Large intestine (tissue), 3 donors: ENCODE measurements around the gene HHIPL2. TPM values are rescaled to one million over a fixed set of nuclear protein-coding genes. Genes with fewer than 3 reads are reported as not detected.

ENCODE experiments used
- DNase-seq, 2 donors: peaks; one replicate each; pipeline versions ENCODE4 v3.0.0 to v3.0.0-alpha.2; 2013
- H3K27ac ChIP-seq: one replicate; pipeline ENCODE4 v1.5.1; 2013; ENCODE audit warnings: low read length
- H3K27me3 ChIP-seq: 2 replicates; pipeline ENCODE4 v1.6.1; 2013; ENCODE audit warnings: low read length; ENCODE audit not compliant: control insufficient read depth, insufficient read depth
- H3K36me3 ChIP-seq: 2 replicates; pipeline ENCODE4 v1.6.1; 2013; ENCODE audit warnings: low read length; ENCODE audit not compliant: control insufficient read depth, insufficient read depth
- H3K4me1 ChIP-seq: one replicate; pipeline ENCODE4 v1.6.1; 2013; ENCODE audit warnings: low read length; ENCODE audit not compliant: control insufficient read depth, insufficient read depth
- H3K4me3 ChIP-seq: one replicate; pipeline ENCODE4 v1.5.1; 2013; ENCODE audit warnings: low read length
- H3K9me3 ChIP-seq: one replicate; pipeline ENCODE4 v1.6.1; 2013; ENCODE audit warnings: mild to moderate bottlenecking, low read depth, low read length, moderate library complexity; ENCODE audit not compliant: control insufficient read depth
- WGBS: methylation state at CpG from one replicate; pipeline ENCODE4 v1.1.5; 2013; ENCODE audit warnings: low lambda C conversion rate; ENCODE audit not compliant: insufficient coverage; 5-methylcytosine and 5-hydroxymethylcytosine counted together
- polyA plus RNA-seq: library from polyadenylated mRNA; unstranded; fragments of 120-200 nt; gene quantifications from one replicate; pipeline ENCODE4 v1.2.1, GENCODE V29; 2013

HHIPL2 gene
- polyA plus RNA-seq, 1 donor = 0.79 TPM

DNA sequence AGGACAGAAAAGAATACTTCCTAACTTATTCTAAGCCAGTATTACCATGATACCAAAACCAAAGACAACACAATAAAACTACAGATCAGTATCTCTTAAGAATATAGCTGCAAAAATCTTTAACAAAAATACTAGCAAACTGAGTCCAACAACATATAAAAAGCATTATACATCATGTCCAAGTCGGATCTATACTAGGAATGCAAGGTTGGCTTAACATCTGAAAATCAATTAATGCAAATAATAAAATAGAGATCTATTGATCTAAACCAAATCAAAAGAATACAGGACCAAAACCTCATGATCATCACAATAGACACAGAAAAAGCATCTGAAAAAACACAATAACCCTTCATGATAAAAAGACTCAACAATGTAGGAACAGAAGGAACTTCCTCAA, 22.9 kb upstream of the HHIPL2 start:
- no peak for DNase-seq
- no peaks in the 10 kb centered on the region for H3K9me3 ChIP-seq
- no peaks in the 10 kb centered on the region for H3K27me3 ChIP-seq
- no peaks in the 10 kb centered on the region for H3K4me1 ChIP-seq
- H3K27ac ChIP-seq = no peak overlapping the region
- WGBS = 100% methylated on average over 1 of the region's 1 CpG
- H3K36me3 ChIP-seq = peaks cover 29% of the 10 kb centered on the region
- no peak overlapping the region for H3K4me3 ChIP-seq

DNA sequence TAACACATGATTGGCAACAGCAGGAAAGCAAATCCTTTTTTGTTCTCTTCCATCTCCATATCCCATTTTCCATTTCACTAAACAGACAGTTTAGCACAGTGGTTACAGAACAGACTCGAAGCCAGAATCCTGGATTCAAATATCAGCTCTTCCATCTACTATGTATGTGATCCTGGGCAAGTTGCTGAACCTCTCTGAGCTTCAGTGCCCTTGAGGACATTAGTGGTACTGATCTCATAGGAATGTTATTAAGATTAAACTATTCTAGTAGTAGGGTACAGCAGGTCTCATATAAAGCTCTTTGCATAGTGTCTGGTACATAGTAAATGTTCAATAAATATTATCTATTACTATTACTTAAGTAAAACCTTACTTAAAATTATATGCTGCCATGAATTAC, 13.8 kb upstream of the HHIPL2 start:
- Histone ChIP-seq H3K27ac (no peak overlapping the region), H3K4me3 (no peak overlapping the region), H3K4me1 (no peaks in the 10 kb centered on the region), H3K27me3 (no peaks in the 10 kb centered on the region), H3K36me3 (peaks cover 35% of the 10 kb centered on the region), H3K9me3 (no peaks in the 10 kb centered on the region)
- no peak for DNase-seq
- WGBS = no CpG with 5 or more reads among the region's 1 CpG

GRCh38 chr1:222557574-222557973, 9.7 kb upstream of the HHIPL2 start:
- WGBS = no CpG with 5 or more reads among the region's 7 CpGs
- Histone ChIP-seq H3K4me1 (no peaks in the 10 kb centered on the region), H3K27me3 (no peaks in the 10 kb centered on the region), H3K27ac (no peak overlapping the region), H3K4me3 (no peak overlapping the region), H3K36me3 (peaks cover 31% of the 10 kb centered on the region), H3K9me3 (no peaks in the 10 kb centered on the region)
- no peak for DNase-seq

- H3K4me3 ChIP-seq = no peak overlapping the region
- no peaks in the 10 kb centered on the region for H3K27me3 ChIP-seq
- H3K36me3 ChIP-seq = peaks cover 30% of the 10 kb centered on the region
- no peaks in the 10 kb centered on the region for H3K9me3 ChIP-seq
- WGBS = no CpG with 5 or more reads among the region's 6 CpGs
- H3K27ac ChIP-seq = no peak overlapping the region
- H3K4me1 ChIP-seq = no peaks in the 10 kb centered on the region
- DNase-seq = no peak
Observed at GRCh38 chr1:222557148-222557547, 9.2 kb upstream of the HHIPL2 start.

DNA sequence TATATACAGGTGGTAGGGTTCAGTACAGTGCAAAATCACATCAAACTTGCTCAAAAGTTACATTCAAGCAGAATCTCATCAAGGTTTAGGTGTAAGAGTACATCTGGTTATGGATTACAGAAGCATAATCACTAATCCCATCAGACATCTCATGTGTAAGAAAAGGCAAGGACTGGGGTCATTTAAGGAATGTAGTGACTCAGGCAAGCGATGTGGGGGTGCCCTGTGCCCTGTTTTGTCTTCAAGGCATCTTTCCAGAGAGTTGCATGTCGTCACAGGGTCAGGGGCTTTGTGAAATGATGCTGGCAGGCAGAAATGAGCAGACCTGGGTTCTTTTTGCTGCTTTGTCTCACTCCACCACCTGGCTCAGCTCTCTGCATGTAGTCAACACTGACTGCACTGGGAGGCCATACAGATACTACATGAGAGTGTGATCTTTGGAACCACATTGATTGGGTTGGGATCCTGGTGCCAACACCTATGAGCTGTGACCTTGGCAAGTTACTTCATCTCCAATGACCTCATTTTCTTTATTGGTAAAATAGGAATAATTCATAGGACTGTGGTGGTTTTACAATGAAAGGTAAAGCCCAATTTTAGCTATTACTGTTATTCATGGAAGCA, 8.2 kb upstream of the HHIPL2 start:
- no peak overlapping the region for H3K27ac ChIP-seq
- no peak for DNase-seq
- no peak overlapping the region for H3K4me3 ChIP-seq
- WGBS = no CpG with 5 or more reads among the region's 2 CpGs
- H3K4me1 ChIP-seq = no peaks in the 10 kb centered on the region
- H3K27me3 ChIP-seq = no peaks in the 10 kb centered on the region
- no peaks in the 10 kb centered on the region for H3K9me3 ChIP-seq
- peaks cover 22% of the 10 kb centered on the region for H3K36me3 ChIP-seq

DNA sequence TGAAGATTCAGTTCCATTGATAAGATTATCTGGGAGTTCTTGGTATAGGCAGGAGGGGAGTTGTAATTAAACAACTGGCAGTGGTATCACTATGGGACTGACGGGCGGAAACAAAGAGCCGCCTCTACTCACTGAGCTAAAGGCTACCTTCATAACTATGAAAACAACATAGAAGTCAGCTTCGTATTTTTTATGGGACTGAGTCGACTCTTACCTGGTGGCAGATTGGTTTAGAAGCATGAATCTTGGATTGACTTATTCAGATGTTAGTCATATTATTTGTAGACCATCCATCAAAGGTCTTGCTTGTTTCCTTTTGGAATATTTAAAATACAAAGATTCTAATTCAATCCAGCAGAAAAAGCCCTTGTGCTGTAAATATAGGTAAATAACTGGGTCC, 6.3 kb upstream of the HHIPL2 start:
- no peaks in the 10 kb centered on the region for H3K4me1 ChIP-seq
- no peak overlapping the region for H3K4me3 ChIP-seq
- H3K9me3 ChIP-seq = no peaks in the 10 kb centered on the region
- peaks cover 15% of the 10 kb centered on the region for H3K36me3 ChIP-seq
- H3K27me3 ChIP-seq = no peaks in the 10 kb centered on the region
- no CpG with 5 or more reads among the region's 5 CpGs for WGBS
- H3K27ac ChIP-seq = no peak overlapping the region
- DNase-seq = no peak

DNA sequence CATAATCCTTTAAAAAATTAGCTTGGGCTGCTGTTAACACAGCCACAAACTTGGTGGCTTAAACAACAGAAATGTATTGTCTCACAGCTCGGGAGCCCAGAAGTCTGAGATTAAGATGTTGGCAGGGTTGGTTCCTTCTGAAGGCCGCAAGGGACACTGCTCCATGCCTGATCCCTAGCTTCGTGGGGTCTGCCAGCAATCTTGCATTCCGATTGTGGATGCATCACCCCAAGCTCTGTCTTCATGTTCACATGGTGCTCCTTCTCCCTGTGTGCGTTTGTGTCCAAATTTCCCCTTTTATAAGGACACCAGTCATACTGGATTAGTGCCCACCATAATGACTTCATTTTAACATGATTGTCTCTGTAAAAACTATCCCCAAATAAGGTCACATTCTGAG, 5.0 kb upstream of the HHIPL2 start:
- peaks cover 13% of the 10 kb centered on the region for H3K36me3 ChIP-seq
- 0% methylated on average over 1 of the region's 5 CpGs for WGBS
- H3K4me3 ChIP-seq = no peak overlapping the region
- no peak overlapping the region for H3K27ac ChIP-seq
- DNase-seq = no peak
- no peaks in the 10 kb centered on the region for H3K4me1 ChIP-seq
- no peaks in the 10 kb centered on the region for H3K9me3 ChIP-seq
- H3K27me3 ChIP-seq = no peaks in the 10 kb centered on the region

- Histone ChIP-seq H3K36me3 (no peaks in the 10 kb centered on the region), H3K9me3 (no peaks in the 10 kb centered on the region), H3K4me1 (no peaks in the 10 kb centered on the region), H3K4me3 (no peak overlapping the region), H3K27ac (no peak overlapping the region), H3K27me3 (peaks cover 14% of the 10 kb centered on the region)
- WGBS = no CpG with 5 or more reads among the region's 8 CpGs
- DNase-seq = no peak
Observed at GRCh38 chr1:222547260-222547614, 667 bp downstream of the HHIPL2 start.

- no peak for DNase-seq
- Histone ChIP-seq H3K27me3 (peaks cover 14% of the 10 kb centered on the region), H3K36me3 (no peaks in the 10 kb centered on the region), H3K4me3 (no peak overlapping the region), H3K27ac (no peak overlapping the region), H3K9me3 (no peaks in the 10 kb centered on the region), H3K4me1 (no peaks in the 10 kb centered on the region)
- no CpG with 5 or more reads among the region's 7 CpGs for WGBS
Observed at GRCh38 chr1:222546548-222547259, 1.2 kb downstream of the HHIPL2 start.

DNA sequence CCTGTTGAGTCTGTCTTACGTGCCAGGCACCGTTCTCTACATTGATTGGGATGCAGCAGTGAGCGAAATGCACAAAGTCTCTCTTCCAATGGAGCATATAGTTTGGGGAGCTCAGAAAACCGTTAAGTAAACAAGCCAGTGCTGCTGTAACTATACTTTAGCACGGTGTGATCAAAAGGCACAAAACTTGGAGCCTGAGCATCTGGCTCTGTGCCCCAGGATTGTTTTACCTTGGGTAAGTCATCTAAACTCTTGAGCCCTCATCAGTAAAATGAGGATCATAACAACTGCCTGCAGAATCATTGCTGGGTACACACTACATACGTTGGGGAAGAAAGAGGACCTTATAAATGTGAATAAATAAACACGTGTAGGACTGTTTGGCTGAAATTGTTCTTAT, 1.8 kb downstream of the HHIPL2 start:
- peaks cover 14% of the 10 kb centered on the region for H3K27me3 ChIP-seq
- DNase-seq = no peak
- no peaks in the 10 kb centered on the region for H3K9me3 ChIP-seq
- no peak overlapping the region for H3K27ac ChIP-seq
- 100% methylated on average over 1 of the region's 7 CpGs for WGBS
- no peak overlapping the region for H3K4me3 ChIP-seq
- H3K36me3 ChIP-seq = no peaks in the 10 kb centered on the region
- no peaks in the 10 kb centered on the region for H3K4me1 ChIP-seq

DNA sequence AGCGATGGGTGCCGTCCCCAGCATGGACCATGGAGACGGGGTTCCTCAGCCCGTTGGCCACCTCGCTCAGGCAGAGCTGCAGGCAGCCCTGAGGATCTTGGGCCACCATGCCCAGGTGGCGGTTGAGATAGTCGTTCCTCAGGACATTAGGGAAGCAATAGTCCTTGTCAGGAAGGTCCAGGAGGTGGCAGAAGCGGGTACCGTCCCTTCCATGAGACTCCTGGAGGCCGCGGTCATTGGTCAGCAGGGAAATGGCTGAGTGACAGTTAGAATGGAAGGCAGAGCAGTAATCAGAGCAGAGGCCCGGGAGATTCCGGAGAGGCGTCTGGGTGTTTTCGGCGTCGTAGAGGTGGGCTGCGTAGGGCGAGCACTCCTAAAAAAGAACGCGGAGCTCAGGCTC, 4.1 kb downstream of the HHIPL2 start:
- 100% methylated on average over 2 of the region's 21 CpGs for WGBS
- Histone ChIP-seq H3K4me3 (no peak overlapping the region), H3K27ac (no peak overlapping the region), H3K9me3 (no peaks in the 10 kb centered on the region), H3K27me3 (peaks cover 14% of the 10 kb centered on the region), H3K36me3 (no peaks in the 10 kb centered on the region), H3K4me1 (no peaks in the 10 kb centered on the region)
- no peak for DNase-seq
